CD4-positive, alpha-beta T cell treated with Interleukin-4 for 4 hours (primary cell): ENCODE results near the gene PRAMEF5.
"Not testable (repeated sequence)": the region's sequence is repeated elsewhere in the genome, so short reads cannot be mapped to it uniquely, and the experiment has no call there.

Source experiments
- DNase-seq: peaks from one replicate; pipeline ENCODE4 v3.0.0-alpha.2; 2020

The PRAMEF5 gene

DNA sequence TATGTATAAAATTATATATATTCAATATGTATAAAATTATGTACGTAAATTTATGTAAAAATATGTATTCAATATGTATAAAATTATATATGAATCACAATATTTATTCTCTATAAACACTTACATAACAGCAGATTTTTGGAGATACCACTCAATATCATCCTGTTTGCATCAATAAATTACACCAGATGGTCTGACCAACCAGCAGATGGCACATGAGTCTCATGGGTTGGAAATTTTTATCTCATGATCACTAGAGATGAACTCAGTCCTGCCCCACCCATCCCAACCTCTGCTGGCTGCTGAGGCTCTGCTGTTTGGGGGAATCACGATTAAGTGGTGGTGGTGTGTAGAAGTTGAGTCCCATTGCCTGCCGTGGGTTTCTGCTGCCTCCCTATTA is 25.6 kb downstream of the PRAMEF5 start:
- DNase-seq: not testable (repeated sequence)

DNA sequence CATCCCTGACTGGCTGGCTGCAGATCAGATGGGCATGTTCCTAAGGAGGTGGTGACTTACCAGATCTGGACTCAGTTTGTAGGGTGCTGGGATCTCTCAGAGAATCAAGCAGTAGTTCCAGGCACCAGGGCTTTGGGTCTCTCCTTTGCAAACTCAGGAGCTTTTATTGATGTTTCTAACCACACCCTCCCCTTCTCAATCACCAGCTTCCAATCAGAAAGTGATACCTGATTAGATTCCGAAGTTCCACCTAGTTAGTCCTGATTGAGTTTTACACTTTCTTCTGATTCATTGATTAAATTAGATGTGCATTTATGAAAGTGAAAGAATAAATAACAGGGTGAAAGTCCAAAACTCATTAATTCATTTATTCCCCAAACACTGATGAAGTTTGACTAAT is 31.0 kb downstream of the PRAMEF5 start, which contains the start of gene PRAMEF8:
Gene PRAMEF8 (minus strand): TSS at position 101 of the 400 bp plus-strand sequence. CDS start 1,046 bp downstream, outside the sequence.
- not testable (repeated sequence) for DNase-seq

DNA sequence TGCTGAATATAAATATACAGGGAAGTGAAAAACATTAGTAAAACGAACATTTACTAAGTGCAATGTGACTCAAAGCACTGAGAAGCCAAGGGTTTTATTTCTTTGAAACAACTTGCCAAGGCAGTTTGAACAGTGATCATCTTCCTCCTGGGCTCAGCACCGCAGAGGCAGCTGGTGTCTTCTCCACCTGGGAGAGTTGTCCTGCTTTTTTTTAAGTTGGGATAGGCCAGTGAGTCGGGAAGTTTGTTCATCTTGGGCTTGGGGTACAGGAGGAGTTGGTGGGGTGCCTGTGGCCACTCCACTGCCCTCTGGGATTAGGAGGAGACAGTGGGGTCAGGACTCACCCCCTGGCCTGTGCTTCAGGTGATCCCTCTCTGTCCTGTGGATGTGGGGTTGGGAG is 35.0 kb downstream of the PRAMEF5 start:
- DNase-seq: not testable (repeated sequence)

DNA sequence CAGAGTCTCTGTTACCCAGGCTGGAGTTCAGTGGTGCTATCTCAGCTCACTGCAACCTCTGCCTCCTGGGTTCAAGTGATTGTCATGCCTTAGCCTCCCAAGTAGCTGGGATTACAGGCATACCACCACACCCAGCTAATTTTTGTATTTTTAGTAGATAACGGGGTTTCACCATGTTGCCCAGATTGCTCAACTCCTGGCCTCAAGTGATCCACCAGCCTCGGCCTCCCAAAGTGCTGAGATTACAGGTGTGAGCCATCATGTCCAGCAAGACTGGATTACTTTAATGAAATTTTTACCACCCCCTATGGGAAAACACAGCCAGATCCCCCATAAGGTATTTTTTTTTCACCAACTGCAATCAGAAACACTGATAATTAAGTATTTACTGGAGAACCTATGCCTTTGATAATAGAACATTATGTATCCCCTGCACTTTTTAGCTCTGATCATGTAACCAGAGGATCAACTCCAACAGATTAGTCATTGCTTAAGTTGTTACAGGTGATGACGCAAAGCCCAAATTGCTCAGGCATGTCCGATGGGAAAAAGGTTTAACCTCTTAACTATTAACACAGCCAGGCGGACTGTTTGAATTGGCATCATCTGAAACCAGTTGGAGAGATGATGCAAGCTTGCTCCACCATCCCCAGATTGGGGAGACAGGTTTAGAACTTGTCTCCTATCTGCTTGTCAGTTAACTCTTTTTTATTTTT is 43.4 kb downstream of the PRAMEF5 start:
- DNase-seq: not testable (repeated sequence)

DNA sequence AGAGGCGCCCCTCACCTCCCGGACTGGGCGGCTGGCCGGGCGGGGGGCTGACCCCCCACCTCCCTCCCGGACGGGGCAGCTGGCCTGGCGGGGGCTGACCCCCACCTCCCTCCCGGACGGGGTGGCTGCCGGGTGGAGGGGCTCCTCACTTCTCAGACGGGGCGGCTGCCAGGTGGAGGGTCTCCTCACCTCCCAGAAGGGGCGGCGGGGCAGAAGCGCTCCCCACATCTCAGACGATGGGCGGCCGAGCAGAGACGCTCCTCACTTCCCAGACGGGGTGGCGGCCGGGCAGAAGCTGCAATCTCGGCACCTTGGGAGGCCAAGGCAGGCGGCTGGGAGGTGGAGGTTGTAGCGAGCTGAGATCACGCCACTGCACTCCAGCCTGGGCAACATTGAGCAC is 44.7 kb downstream of the PRAMEF5 start:
- DNase-seq: not testable (repeated sequence)

DNA sequence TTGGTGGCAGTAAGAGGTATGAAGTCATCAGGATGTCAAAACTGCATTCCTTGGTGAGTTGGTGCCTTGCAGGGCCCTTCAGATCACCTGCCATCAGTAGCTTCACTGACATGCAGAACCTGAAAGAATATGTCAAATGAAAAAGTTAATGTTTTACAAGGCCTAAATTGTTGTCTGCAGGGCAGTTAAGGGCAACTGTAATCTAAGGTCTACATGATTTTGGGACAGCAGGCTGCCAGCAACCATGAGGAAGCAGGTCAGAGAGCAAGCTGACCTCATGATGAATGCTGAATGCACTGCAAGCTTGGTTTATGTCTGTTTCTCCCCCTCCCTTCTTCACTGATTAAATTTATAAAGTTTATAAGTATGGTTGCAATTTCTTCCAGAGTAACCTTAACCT is 48.2 kb downstream of the PRAMEF5 start:
- not testable (repeated sequence) for DNase-seq

- DNase-seq: not testable (repeated sequence)
Observed at GRCh38 chr1:13303239-13303638, 49.2 kb downstream of the PRAMEF5 start, which contains the start of gene PRAMEF33. PRAMEF33 (plus strand) TSS chr1:13303539; CDS start chr1:13305955, 2,416 bp downstream.
